GM12865 (cell line): ENCODE results near the gene CYTH3.

Source experiments
- DNase-seq: peaks from one replicate; pipeline ENCODE4 v3.0.0; 2010; ENCODE audit warnings: low read depth
- H3K4me3 ChIP-seq: 2 replicates; pipeline ENCODE4 v1.5.1; 2011; ENCODE audit warnings: mild to moderate bottlenecking, low read depth, low read length, control low read depth
- TF ChIP-seq, protein P1 (sequence below): IDR thresholded peaks from 2 replicates; pipeline ENCODE4 v1.5.1; 2011; ENCODE audit warnings: low read length, control low read depth, low read depth, inconsistent platforms; ENCODE audit not compliant: insufficient read depth; ENCODE audit errors: missing control alignments

The CYTH3 gene

DNA sequence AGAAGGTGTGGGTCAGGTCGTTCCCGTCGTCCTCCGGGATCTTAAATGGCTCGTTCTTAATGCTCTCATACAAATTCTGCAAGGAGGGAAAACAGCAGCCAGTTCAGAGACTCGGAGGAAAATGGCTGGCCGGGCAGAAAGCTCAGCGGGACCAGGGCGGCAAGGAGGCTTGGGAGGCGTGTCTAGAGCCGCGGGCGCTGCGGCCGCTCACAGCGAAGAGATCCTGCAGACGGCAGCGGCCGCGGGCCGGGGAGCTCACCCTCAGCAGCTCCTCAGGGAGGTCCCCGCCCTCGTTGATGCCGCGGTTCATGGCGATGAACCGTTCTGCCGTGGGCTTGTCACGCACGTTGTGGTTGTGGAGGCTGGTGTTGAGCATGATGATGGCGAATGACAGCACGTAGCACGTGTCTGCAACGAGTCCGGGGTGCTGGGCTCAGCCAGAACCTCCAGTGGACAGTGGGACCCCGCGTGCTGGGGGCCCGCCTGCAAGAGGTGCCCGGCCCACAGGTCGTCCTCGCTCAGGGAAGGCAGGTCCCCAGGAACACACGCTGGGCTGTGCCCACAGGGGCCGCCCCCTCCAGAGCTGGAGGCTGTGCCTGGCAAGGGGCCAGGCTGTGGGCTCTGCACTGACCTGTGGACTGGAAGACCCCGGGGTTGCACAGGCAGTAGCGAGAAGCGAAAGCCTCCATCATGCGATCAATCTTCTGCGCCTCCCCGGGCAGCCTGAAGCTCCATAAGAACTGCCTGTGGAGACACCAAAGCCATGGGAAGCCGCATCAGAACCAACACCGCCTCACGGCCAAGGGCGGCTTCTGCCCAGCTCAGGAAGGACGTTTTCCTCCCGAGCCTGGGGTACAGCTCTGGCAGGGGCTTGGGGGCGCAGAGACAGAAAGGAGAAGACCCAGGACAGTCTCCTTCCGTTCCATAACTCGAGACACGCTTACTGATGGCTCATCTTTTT is 101.6 kb downstream of the CYTH3 start:
- DNase-seq, result no peak
- no peak overlapping the region for H3K4me3 ChIP-seq
- TF ChIP-seq, protein P1, sequence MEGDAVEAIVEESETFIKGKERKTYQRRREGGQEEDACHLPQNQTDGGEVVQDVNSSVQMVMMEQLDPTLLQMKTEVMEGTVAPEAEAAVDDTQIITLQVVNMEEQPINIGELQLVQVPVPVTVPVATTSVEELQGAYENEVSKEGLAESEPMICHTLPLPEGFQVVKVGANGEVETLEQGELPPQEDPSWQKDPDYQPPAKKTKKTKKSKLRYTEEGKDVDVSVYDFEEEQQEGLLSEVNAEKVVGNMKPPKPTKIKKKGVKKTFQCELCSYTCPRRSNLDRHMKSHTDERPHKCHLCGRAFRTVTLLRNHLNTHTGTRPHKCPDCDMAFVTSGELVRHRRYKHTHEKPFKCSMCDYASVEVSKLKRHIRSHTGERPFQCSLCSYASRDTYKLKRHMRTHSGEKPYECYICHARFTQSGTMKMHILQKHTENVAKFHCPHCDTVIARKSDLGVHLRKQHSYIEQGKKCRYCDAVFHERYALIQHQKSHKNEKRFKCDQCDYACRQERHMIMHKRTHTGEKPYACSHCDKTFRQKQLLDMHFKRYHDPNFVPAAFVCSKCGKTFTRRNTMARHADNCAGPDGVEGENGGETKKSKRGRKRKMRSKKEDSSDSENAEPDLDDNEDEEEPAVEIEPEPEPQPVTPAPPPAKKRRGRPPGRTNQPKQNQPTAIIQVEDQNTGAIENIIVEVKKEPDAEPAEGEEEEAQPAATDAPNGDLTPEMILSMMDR, result no peak

DNA sequence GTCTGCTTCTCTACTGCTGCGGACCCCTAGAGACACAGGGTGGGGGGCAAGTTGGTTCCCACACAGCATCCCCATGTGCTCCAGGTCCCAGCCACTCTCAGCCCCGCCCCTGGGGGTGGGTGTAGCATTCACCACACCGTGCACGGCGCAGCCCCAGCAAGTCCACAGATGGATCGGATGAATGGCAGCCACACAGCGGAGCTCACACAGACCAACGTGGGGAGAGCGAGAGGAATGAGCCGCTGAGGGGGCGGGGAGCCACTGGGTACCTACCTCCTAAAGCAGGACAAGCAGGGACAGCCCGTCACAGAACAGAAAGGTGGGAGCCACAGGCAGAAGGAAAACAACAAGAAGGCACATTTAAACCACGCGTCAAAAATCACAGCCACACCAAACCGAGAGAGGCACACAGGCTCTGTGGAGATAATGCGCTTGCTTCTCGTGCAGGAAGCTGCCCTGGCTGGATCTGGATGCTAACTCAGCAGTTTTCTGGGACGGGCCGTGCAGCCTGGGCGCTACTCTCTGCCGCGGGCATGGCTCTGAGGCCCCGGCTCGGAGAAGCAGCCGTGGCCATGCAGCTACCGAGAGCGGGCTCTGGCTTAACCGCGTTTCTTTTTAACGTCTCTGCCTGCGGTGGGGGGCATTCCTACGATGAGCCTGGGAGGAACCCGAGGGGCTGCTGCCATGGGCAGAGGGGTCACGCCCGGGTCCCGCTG is 102.5 kb downstream of the CYTH3 start:
- no peak for DNase-seq
- TF ChIP-seq, protein P1, result no peak
- H3K4me3 ChIP-seq, result no peak overlapping the region

DNA sequence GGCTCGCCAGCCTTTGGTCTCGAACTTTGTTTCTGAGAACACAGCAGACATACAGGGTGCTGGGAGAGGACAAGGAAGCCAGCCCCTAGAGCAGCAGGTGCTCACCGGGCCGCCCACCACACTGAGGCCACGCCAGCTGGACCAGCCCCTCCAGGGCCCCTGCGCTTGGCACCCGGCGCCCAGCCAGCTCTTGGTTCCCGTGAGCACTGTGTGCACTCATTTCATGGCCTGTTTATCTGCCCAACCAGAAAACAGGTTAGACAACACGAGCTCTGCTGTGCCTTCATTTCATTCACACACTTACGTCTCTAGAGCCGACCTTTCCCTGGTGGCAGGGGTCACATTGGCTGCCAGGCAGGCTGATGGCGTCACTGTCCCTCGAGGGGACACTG is 104.0 kb downstream of the CYTH3 start:
- no peak for DNase-seq
- no peak overlapping the region for H3K4me3 ChIP-seq
- TF ChIP-seq, protein P1, result no peak

DNA sequence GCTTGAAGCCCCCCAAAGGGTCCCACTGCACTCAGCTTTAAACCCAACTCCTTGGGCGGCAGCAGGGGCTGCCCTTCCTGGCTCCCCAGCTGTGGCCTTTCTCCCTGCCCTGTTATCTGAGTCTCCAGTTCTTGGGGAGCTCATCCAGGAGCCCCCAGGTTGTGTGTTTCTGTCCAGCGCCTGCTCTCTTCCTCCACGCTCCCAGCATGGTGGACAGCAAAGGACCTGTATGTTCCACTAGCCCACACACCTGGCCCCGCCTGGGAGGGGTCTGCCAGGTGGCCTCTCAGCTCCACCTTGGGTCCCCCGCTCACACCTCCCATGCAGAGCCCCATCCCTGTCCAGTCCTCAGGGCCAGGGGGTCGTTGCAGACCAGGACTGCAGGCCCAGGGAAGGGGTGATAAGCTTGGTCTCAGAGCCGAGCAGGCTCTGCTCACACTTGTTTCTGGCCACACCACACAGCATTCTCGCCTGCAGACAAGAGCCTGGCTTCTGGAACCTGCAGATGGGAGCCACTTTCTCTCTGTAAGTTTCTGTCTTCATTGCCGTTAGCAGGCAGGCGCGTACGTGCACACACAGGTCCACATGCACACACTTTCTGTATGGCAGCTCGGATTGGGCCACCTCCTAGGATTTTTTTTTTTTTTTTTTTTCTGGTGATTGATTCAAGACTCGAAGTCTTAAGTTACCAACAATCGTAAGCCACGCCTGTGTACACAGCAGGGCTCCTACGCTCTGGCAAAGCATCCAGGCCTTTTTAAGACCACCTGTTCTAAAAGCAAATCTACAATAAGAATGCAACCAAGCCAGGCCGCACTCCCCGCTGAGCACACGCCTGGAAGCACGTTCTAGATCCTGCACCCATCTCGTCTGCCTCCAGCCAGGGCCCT is 104.6 kb downstream of the CYTH3 start:
- H3K4me3 ChIP-seq, result no peak overlapping the region
- no peak for DNase-seq
- TF ChIP-seq, protein P1, result no peak

DNA sequence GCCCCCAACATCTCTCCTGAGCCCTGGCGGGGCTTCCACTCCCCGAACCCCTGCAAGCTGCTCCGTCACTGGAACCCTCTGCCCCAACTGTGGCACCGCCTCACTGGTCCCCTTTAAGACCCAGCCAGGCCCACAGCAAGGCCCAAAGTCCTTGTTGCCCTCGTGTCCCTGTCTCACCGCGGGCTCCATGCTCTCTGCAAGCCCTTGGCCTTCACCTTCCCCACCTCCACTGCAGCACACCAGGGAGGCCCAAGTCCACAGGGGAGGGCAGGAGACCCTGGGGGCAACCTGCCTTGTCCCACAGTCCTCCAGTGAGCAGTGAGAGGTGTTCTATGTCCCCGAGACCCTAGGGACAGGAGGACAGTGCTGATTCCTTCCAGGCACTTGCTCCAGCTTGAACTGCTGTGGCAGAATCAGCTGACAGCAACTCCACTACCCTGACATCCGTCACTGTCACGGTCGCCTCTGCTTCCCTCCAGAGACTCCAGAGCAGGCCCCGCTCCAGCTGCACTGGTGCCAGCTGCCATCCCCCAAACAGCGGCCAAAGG is 105.3 kb downstream of the CYTH3 start:
- TF ChIP-seq, protein P1, result no peak
- H3K4me3 ChIP-seq, result no peak overlapping the region
- no peak for DNase-seq

DNA sequence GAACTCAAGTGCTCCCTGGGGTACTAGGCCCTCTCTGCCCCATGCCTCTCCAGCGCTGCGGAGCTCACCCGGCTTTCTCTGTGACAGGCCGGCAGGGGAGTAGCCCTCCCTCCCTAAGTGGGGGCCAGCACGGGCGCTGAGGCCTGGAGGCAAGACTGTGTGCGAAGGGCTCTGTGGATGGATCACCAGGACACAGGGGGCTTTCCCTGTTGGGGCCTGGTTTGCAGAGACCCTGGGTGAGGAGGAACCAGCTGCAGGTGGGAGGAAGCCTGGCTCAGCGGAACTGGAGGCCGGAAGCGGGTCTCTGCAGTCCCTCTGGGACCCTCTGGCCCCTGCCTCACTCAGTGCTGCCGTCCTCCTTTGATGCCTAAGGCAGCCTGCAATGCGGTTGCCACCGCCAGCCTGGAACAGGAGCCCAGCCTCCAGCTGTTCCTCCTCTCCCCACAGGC is 106.0 kb downstream of the CYTH3 start:
- TF ChIP-seq, protein P1, result no peak
- no peak overlapping the region for H3K4me3 ChIP-seq
- no peak for DNase-seq
